ENCODE measurements around the gene FGD5.

The FGD5 gene, protein sequence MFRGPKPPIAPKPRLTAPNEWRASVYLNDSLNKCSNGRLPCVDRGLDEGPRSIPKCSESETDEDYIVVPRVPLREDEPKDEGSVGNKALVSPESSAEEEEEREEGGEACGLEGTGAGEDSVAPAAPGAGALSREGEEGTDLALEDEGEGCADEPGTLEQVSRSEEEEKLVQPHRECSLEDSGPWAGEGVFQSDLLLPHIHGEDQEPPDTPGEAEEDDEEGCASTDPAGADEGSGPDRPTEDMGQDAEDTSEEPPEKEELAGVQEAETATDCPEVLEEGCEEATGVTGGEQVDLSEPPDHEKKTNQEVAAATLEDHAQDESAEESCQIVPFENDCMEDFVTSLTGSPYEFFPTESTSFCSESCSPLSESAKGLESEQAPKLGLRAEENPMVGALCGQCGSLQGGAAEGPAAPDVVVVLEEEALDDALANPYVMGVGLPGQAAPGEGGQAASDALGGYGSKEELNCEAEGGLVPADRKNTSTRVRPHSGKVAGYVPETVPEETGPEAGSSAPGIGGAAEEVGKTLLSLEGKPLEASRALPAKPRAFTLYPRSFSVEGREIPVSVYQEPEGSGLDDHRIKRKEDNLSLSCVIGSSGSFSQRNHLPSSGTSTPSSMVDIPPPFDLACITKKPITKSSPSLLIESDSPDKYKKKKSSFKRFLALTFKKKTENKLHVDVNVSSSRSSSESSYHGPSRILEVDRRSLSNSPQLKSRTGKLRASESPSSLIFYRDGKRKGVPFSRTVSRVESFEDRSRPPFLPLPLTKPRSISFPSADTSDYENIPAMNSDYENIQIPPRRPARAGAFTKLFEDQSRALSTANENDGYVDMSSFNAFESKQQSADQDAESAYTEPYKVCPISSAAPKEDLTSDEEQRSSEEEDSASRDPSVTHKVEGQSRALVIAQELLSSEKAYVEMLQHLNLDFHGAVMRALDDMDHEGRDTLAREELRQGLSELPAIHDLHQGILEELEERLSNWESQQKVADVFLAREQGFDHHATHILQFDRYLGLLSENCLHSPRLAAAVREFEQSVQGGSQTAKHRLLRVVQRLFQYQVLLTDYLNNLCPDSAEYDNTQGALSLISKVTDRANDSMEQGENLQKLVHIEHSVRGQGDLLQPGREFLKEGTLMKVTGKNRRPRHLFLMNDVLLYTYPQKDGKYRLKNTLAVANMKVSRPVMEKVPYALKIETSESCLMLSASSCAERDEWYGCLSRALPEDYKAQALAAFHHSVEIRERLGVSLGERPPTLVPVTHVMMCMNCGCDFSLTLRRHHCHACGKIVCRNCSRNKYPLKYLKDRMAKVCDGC (N-terminal part only)

DNA sequence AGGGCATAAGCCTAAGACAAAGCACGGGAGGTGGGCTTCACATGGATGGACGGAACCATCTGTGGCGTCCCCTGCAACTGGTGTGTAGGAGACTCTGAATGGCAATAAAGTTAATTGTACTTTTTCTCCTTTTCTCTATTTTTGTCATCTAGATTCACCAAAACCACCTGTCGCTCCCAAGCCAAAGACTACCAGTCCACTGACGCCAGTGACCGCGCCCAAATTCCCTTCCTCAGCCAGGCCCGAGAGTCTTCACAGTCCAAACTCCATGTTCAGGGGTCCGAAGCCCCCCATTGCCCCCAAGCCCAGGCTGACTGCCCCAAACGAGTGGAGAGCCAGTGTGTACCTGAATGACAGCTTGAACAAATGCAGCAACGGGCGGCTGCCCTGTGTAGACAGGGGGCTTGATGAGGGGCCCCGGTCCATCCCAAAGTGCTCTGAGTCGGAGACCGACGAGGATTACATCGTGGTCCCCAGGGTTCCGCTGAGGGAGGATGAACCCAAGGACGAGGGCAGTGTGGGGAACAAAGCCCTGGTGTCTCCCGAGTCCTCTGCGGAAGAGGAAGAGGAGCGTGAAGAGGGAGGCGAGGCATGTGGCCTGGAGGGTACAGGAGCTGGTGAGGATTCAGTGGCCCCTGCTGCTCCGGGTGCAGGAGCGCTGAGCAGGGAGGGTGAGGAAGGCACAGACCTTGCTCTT lies at the start of gene FGD5:
Gene FGD5, plus strand, starts transcription at position 159 of the 697 bp plus-strand sequence. Its CDS starts 110 bp downstream, at position 269.
- DNase-seq, result no peak

DNA sequence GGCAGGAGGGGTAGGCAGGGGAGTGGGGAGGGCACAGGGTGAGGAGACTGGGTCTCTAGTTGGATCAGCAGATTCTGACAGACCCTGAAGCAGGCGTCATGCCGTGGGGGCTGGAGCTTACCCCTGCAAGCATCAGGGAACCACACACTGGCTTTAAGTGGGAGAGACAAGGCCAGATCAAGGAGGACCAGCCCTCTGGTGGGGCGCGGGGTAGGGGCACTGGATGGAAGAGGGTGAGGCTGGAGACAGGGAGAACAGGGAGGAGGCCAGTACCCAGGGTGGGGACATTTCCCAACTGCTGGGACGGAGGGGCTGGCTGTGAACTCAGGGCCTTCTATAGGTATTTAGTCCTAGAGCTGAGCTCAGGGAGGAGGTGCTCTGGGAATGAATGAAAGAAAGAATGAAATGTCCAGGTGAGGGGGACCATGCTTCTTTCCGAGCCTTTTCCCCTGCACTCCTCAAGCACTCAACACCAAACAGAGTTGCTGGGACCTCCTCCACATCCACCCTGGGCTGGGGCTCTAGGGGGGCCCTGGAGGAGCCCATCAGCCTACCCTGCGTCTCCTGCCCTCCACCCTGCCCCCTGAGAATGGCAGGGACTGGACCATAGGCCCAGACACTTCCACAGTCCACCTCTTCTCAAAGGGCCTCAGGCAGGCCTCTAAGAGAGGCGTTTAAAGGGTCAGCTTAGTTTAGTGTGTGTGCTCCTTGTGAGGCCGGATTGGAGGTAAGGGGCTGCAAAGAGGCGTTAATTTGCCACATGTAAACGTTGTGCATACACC lies 49.0 kb upstream of the FGD5 start:
- no peak for DNase-seq

DNA sequence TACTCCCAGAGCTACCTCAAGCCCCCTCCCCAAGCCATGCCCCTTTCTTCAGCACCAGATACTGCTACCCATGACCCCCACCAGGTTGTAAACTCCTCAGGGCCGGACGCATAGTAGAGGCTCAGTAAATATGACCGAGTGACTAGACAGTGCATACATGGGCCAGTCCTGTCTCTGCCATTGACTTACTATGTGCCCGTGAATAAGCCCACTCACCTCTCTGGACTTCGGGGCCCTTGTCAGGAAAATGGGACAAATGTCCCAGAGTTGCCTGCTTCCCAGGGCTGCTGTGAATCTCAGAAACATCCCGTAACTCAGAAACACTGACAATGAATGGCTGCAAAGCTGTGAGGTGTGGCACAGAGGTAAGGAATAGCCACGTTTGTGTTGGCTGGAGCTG lies 48.2 kb upstream of the FGD5 start:
- DNase-seq, result no peak

DNA sequence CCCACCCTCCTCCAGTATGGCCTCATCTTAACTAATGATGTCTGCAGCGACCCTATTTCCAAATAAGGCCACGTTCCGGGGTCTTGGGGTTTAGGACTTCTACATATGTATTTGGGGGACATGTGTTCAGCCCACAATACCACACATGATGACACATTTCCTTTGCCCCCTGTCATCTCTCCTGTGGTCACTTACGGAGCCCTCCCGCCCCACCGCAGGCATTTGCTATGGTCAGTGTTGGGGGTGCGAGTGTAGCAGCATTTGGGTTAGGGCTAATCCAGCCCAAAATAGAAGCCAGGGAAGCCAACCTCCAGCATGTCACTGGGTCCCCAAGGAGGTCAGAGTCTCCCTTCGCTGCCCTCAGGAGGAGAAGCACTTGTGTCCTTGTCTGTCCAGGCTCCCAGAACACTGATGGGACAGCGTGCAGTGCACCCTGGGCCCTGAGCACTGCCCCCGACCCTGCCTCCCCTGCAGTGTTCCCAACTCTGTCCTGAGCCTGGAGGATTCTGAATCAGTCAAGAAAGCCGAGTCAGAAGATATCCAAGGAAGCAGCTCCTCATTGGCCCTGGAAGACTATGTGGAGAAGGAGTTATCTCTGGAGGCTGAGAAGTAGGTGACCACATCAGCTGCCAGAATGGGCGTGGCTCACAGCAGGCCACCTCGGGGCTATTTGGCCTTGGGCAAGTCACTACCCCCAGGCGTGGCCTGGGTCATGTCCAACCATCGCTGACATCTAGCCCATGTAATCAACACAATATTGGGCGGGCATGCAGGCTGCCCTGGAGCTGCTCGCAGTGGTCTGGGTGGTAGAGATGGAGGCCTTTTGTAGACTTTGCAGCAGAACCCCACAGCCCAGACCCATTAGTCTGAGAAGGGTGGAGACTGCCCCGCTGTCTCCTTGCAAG lies 46.9 kb upstream of the FGD5 start:
- DNase-seq, result peak; percentile 7

DNA sequence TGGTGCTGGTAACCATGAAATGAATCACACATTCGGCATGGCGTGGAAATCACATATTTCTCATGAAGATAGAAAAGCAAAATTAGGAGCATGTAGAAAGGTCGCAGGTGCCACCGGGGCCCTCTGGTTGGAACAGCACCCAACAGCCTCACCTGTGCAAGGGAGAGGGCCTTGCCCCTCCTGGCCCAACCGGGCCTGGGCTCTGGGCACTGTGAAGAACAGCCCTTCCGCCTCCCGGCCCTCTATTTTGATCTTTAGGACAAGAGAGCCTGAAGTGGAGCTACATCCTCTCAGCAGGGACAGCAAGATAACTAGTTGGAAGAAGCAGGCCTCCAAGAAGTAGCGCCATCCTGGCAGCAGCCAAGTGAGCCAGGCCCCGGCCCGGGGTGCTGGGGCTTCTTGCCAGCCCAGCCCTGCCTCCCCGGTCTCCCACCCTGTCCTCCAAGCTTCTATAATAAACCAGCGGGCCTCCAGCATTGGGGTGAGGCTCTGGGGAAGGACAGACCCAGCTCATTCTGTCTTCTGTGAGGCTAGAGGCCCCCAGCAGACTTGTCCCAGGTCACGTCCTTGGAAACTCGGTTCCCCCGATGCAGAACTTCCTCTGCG lies 46.1 kb upstream of the FGD5 start:
- DNase-seq, result peak; percentile 12

DNA sequence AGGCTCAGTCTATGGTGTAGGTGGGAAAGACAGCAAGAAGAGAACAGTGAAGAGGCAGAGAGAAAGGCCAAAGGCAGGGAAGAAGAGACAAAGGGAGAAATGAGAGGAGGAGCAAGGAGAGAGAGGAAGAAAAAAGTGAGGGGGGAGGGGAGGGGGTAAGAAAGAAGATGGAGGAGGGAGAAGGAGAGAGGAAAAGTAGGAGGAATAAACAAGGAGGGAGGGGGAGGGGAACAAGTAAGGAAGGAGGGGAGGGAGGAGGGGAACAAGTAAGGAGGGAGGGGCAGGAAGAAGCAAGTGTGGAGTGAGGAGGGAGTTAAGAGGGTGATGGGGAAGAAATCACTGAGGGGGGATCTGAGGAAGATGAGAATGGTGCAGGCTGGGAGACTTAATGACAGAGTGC lies 45.5 kb upstream of the FGD5 start:
- no peak for DNase-seq

DNA sequence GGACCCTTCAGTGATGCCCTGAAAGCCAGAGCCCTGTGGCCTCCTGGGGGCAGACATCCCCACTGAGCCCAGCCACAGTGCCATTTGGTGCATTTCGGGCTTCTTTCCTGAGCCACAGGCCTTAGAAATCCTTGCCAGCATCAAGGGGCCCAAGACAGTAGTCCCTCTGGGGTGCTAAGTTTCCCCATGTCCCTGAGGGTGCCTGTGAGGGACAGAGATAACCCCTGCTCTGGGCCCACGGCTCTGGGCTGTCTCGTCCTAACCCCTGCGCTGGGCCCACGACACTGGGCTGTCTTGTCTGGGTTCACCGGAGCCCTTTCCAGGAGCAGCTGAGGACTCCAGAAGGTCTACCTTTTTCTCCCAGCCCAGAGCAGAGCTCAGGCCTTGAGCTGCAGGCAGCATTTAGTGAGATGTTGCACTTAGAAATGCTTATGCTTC lies 45.1 kb upstream of the FGD5 start:
- DNase-seq, result peak; percentile 7

DNA sequence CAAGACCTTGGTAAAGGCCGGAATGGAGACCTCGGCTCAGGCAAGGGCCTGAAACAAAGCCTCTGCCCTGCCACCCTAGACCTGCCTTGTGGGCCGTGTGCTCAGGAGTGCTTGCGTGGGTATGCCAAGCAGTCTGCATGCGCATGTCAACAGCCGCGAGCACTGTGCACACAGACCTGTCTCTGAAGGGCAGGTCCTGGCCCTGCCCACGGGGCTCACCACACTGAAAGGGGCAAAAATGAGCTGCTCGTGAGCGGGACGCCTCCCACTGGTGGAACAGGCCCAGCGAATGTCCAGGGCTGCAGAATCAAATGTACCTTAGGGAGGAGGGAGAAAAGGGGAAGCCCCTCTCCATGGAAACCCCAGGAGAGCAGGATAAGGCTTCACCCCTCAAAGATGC lies 44.3 kb upstream of the FGD5 start:
- peak; percentile 6 for DNase-seq

DNA sequence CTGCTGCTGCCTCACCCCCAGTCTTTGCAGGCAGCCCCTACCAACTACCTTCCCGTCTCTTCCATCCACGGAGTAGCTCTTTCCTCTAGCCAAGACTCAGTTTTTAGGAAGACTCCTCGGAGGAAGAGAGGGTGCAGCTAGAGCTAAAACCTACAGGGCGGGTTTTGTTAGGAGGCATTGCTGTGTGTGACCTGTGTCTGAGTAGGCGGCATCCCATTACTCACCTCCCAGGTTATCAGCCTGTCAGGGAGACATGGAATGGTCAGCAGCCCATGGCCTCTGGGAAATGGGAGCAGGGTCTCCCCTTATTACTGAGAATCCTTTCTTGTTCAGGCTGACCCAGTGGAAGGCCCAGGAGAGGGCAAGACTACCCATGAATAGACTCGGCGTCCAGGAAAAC lies 43.8 kb upstream of the FGD5 start:
- no peak for DNase-seq

DNA sequence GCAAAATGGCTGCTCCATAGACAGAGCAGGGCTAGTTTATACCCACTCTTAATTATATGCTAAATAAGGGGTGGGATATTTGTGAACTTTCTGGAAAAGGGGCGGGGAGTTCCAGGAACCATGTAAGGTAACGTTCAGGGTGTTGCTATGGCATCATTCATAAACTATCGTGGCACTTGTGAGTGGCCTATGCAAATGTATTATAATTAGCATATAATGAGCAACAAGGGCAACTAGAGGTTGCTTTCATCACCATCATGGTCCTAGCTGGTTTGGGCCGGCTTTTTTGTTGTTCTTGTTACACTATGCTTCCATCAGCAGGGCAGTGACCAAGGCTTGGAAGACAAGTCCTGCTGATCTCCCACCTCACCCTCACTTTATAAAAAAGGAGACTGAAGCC lies 43.2 kb upstream of the FGD5 start:
- DNase-seq, result no peak

DNA sequence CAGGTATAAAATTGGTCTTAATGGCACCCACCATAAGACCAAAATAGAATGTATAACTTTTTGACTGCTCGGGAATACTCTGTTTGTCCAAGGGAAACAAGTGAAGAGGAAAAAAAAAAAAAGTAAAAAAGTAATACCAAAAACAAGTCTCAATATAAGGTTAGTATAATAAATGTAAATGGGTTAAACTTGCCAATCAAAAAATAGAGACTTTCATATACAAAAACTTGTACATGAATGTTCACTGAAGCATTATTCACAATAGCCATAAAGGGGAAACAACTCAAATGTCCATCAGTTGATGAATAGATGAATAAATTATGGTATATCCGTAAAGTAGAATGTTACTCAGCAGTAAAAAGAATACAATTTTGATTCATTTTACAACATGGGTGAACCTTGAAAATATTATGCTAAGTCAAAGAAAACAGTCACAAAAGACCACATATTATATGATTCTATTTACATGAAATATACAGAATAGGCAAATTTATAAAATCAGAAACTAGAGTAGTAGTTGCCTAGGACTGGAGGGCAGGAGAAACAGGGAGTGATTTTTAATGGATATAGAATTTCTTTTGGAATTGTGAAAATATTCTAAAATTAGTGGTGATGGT lies 39.6 kb upstream of the FGD5 start:
- no peak for DNase-seq

DNA sequence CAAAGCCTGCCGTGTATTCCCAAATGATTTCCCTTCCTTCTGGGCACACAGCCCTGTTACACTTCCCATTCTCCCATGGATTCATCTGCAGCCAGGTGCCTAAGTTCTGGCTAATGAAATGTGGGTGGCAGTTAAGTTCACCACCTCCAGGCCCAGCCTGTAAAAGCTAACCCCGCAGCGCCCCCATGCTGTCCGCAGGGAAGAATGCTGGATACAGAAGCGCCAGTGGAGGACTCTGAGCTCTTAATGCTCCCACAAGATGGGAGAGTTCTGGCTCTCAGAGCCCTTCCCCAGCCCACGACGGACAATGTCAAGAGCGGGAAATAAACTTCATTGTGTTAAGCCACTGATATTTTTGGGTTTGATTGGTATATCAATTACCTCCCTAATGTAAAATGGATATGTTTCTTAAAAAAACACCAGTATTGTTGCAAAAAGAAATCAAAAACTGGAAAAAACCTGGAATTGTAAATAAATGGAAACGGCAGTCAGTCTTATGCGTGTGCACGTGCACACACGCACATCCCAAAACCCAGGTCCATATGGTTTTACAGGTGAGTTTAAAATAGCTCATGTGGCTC lies 37.7 kb upstream of the FGD5 start:
- peak; percentile 58 for DNase-seq

DNA sequence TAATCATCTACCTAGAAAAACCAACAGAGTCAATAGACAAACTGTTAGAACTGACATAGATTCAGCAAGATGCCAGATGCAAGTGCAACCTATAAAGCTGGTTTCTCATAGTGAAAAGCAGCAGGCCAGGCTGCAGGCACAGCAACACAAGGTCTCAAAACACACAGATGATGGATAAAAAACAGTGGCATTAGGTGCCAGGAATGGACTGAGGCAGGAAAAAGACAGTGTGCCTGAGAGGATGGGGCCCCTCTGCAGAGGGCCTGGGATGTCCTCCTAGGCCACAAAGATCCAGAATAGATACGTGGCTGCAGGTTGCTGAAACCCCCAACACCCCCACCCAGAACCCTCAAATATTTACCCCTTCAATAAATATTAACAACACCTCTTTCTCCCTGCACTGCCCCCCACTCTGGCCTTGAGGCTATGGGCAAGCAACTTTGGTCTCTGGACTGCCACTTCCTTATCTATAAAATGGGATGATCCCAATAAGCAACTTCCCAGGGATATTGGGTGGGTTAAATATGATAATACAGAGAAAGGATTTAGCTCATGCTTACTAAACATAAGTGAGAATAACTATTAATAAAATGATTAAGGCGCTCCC lies 35.2 kb upstream of the FGD5 start:
- no peak for DNase-seq

DNA sequence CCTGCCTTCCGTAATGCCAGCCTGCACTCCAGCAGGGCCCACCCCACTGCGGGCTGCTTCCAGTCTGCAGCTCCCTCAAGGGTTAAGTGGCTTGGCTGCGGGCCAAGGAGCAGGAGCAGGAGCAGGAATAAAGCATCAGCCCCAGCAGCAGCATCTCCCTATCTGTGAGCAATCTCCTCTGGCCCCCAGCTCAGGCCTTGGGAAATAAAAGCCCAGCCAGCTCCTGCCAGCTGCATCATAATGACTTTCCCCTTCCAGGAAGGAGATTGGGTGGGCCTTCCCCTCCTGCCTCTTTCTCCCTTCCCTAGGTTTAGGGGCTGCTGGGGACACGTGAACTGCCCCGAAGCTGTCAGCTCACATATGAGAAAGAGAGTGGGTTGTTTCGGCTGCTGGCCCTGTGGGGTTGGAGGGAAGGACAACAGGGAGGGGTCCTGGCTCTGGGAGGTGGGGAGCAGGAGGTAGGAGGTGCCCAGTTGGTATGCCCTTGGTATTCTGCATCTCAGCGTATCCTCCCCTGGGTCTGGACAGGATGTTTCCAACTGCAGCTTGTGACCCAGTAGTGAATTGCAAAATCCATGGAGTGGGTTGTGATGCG lies 34.6 kb upstream of the FGD5 start:
- DNase-seq, result no peak

DNA sequence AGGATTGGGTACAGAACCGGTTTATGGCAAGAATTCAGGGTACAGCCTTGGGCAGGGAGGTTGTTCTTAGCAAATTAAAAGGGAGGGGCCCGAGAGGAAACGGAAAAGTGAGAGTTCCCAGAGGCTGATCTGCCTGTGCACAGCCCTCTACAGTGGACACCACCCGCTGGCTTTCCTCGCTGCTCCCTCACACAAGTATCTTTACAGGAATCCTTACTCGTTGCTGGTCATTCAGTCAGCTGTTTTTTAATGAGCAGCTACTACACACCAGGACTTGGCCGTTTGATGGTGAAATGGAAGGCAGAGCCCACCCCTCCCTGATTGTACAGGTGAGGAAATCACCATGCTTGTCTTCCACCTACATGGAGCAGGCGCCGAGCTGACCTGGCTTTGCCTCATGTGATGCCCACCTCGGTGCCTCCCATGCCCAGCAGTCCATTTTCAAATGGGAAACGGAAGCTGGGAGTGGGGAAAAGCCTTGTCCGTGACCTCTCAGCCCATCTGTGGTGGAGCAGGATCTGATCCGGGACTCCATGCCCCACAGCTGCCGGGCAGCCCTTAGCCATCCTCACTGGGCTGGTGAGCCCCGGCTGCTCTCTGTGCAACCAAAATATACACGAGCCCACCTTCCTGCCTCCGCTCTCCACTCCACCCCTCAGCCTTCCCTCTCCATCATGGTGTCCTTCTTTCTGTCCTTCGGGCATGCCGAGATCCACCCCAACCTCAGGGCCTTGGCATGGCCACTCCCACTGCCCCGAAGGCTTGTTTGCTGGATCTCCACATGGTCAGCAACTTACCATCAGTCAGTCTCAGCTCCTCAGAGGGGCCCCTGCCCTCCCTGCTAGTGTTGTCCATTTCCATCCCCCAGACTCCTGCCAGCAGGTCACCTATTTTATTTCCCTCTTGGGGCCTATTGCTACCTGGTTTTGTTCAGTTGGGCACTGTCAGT lies 33.3 kb upstream of the FGD5 start:
- DNase-seq, result no peak

DNA sequence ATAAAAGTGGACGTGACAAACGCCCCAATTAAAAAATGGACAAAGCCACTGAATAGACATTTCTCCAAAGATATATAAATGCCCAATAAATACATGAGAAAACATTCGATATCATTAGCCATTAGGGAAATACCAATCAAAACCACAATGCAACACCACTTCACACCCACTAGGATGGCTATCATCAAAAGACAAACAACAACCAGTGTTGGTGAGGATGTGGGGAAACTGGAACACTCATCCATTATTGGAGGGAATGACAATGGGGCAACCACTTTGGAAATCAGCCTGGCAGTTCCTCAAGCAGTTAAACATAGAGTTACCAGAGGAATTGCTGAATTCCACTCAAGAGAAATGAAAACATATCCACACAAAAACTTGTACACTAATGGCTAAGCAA lies 32.4 kb upstream of the FGD5 start:
- DNase-seq, result no peak

DNA sequence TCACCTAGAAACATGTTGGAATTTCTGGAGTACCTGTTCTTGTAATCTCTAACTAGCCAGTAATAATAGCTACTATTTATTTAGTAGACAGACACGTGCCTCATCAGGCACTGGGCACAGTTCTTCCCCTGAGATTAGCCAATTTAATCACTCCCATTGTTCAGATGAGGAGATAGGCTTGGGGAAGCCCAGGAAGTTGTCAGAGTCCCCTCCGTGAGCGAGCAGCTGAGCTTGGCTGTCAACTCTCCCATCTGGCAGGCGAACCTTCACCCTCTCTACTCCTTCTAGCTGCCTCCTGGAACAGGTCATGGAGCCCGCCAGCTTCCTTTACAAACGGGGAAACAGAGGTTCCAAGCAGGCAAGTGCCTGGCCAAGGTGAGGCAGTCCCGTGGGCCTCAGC lies 31.1 kb upstream of the FGD5 start:
- no peak for DNase-seq
